Common myeloid progenitor, CD34-positive (primary cell): ENCODE data around the gene GJB2.

Experiments
- CTCF ChIA-PET: fragments of 350-600 bp; sonication (Branson Sonifier 250); formaldehyde crosslinking; loops from one replicate; lab custom pipeline; 2021; ENCODE audit warnings: antibody characterized with exemption; lab: Charles Lee
- POLR2A ChIA-PET: fragments of 350-600 bp; sonication (Branson Sonifier 250); formaldehyde crosslinking; loops from one replicate; lab custom pipeline; 2021; ENCODE audit warnings: antibody characterized with exemption; lab: Charles Lee
- DNase-seq, 3 donors: peaks; one replicate each; pipeline versions ENCODE4 v3.0.0 to v3.0.0-alpha.2; 2013
- H3K27ac ChIP-seq, 2 experiments: 1 replicate in 1 of 2; 2 replicates in 1 of 2; pipeline ENCODE4 v1.7.0; 2013; ENCODE audit warnings: inconsistent platforms in 2 of 2, low read length in 2 of 2, mild to moderate bottlenecking in 2 of 2, low read depth in 1 of 2, moderate library complexity in 1 of 2; ENCODE audit not compliant: severe bottlenecking in 2 of 2, insufficient read depth in 1 of 2, poor library complexity in 1 of 2
- H3K27me3 ChIP-seq, 5 experiments: replicated peaks in 2 of 5; 1 replicate in 3 of 5; 2 replicates in 2 of 5; pipeline versions ENCODE4 v1.6.1 to v1.7.0; 2013; ENCODE audit warnings: low read length in 4 of 5, mild to moderate bottlenecking in 2 of 5, moderate library complexity in 2 of 5, inconsistent platforms in 1 of 5; ENCODE audit not compliant: insufficient read depth in 5 of 5, control insufficient read depth in 4 of 5
- H3K36me3 ChIP-seq, 4 experiments: 1 replicate in 2 of 4; 2 replicates in 2 of 4; pipeline versions ENCODE4 v1.6.1 to v1.7.0; 2013; ENCODE audit warnings: low read length in 3 of 4, control low read depth in 1 of 4, mild to moderate bottlenecking in 1 of 4; ENCODE audit not compliant: control insufficient read depth in 4 of 4, insufficient read depth in 4 of 4
- H3K4me1 ChIP-seq, 4 experiments: 1 replicate in 3 of 4; 2 replicates in 1 of 4; pipeline versions ENCODE4 v1.6.1 to v1.7.1; 2013; ENCODE audit warnings: low read length in 3 of 4, mild to moderate bottlenecking in 3 of 4, control low read depth in 1 of 4, inconsistent platforms in 1 of 4, moderate library complexity in 1 of 4; ENCODE audit not compliant: control insufficient read depth in 4 of 4, insufficient read depth in 4 of 4; ENCODE audit errors: control extremely low read depth in 1 of 4
- H3K4me3 ChIP-seq, 7 experiments: 1 replicate in 4 of 7; 2 replicates in 3 of 7; pipeline versions ENCODE4 v1.5.1 to v1.7.0; 2013; ENCODE audit warnings: mild to moderate bottlenecking in 7 of 7, low read length in 6 of 7, moderate library complexity in 6 of 7, inconsistent platforms in 2 of 7, low read depth in 2 of 7, control low read depth in 1 of 7; ENCODE audit not compliant: insufficient read depth in 4 of 7, control insufficient read depth in 1 of 7; ENCODE audit errors: extremely low read depth in 1 of 7
- H3K9me3 ChIP-seq, 5 experiments: 1 replicate in 4 of 5; 2 replicates in 1 of 5; pipeline versions ENCODE4 v1.6.1 to v1.7.1; 2013; ENCODE audit warnings: low read length in 4 of 5, mild to moderate bottlenecking in 2 of 5, inconsistent platforms in 1 of 5, low read depth in 1 of 5, moderate library complexity in 1 of 5; ENCODE audit not compliant: control insufficient read depth in 4 of 5, insufficient read depth in 2 of 5; ENCODE audit errors: control extremely low read depth in 1 of 5
- WGBS: methylation state at CpG from one replicate; pipeline ENCODE4 v1.1.5; 2013; ENCODE audit not compliant: insufficient coverage; 5-methylcytosine and 5-hydroxymethylcytosine counted together

Gene GJB2

GRCh38 chr13:20193162-20193906 lies 596 bp upstream of the GJB2 start:
- Histone ChIP-seq H3K27ac (no peak overlapping the region), H3K4me3 (peak overlapping the region in 6 of 7 experiments; percentile 34 to 74 (median 60)), H3K4me1 (peaks cover 2 to 34% (median 26%) of the 10 kb centered on the region in 4 experiments), H3K36me3 (no peaks in the 10 kb centered on the region), H3K9me3 (peaks cover 0 to 3% (median 0%) of the 10 kb centered on the region in 5 experiments), H3K27me3 (peaks cover 20 to 81% (median 39%) of the 10 kb centered on the region in 5 experiments)
- WGBS: 0% methylated on average over 30 of the region's 53 CpGs
- DNase-seq: peak in 2 of 3 donors; percentile 30 to 51
- ChIA-PET CTCF (no interaction called here), POLR2A (no interaction called here)

GRCh38 chr13:20192158-20192835 lies 441 bp downstream of the GJB2 start:
- H3K36me3 ChIP-seq: no peaks in the 10 kb centered on the region
- ChIA-PET CTCF (interaction anchor here (0.7 to 2.6 kb wide), 3 partner anchors 10 to 17 kb away, joined by 3 to 10 read pairs (median 9); no protein-coding TSS in a partner anchor), POLR2A (no interaction called here)
- 1% methylated on average over 39 of the region's 73 CpGs for WGBS
- peak in 2 of 3 donors; percentile 18 to 26 for DNase-seq
- H3K4me1 ChIP-seq: peaks cover 2 to 34% (median 26%) of the 10 kb centered on the region in 4 experiments
- no peak overlapping the region for H3K27ac ChIP-seq
- H3K4me3 ChIP-seq: peak overlapping the region; percentile 33 to 74 (median 60)
- peaks cover 20 to 81% (median 39%) of the 10 kb centered on the region in 5 experiments for H3K27me3 ChIP-seq
- peaks cover 0 to 3% (median 0%) of the 10 kb centered on the region in 5 experiments for H3K9me3 ChIP-seq

GRCh38 chr13:20191311-20192157 lies 1.2 kb downstream of the GJB2 start:
- Histone ChIP-seq H3K9me3 (peaks cover 0 to 3% (median 0%) of the 10 kb centered on the region in 5 experiments), H3K36me3 (no peaks in the 10 kb centered on the region), H3K27me3 (peaks cover 16 to 74% (median 36%) of the 10 kb centered on the region in 5 experiments), H3K4me1 (peaks cover 2 to 34% (median 26%) of the 10 kb centered on the region in 4 experiments), H3K4me3 (peak overlapping the region in 4 of 7 experiments; percentile 47 to 74 (median 66)), H3K27ac (no peak overlapping the region)
- ChIA-PET CTCF (interaction anchor here (0.7 to 2.6 kb wide), 8 partner anchors 9 to 302 kb away, joined by 3 to 10 read pairs (median 3); no protein-coding TSS in a partner anchor), POLR2A (no interaction called here)
- peak in 2 of 3 donors; percentile 52 to 63 for DNase-seq
- 34% methylated on average over 23 of the region's 24 CpGs for WGBS

- Histone ChIP-seq H3K36me3 (no peaks in the 10 kb centered on the region), H3K4me1 (peaks cover 2 to 34% (median 26%) of the 10 kb centered on the region in 4 experiments), H3K9me3 (peaks cover 0 to 3% (median 0%) of the 10 kb centered on the region in 5 experiments), H3K27ac (no peak overlapping the region), H3K27me3 (peaks cover 9 to 65% (median 30%) of the 10 kb centered on the region in 5 experiments), H3K4me3 (no peak overlapping the region)
- 94% methylated on average over 16 of the region's 16 CpGs for WGBS
- CTCF ChIA-PET: interaction anchor here (0.8 to 2.6 kb wide), 7 partner anchors 8 to 303 kb away, joined by 3 to 10 read pairs (median 3); no protein-coding TSS in a partner anchor
- DNase-seq: no peak
- POLR2A ChIA-PET: no interaction called here
These were observed 2.0 kb downstream of the GJB2 start for GRCh38 chr13:20190481-20191310.

GRCh38 chr13:20190076-20190475 lies 2.7 kb downstream of the GJB2 start:
- peaks cover 2 to 34% (median 26%) of the 10 kb centered on the region in 4 experiments for H3K4me1 ChIP-seq
- no peaks in the 10 kb centered on the region for H3K36me3 ChIP-seq
- H3K27ac ChIP-seq: no peak overlapping the region
- POLR2A ChIA-PET: no interaction called here
- CTCF ChIA-PET: interaction anchor here (1.1 to 2.6 kb wide), 4 partner anchors 8 to 304 kb away, joined by 3 to 10 read pairs (median 4); no protein-coding TSS in a partner anchor
- DNase-seq: no peak
- H3K4me3 ChIP-seq: no peak overlapping the region
- H3K27me3 ChIP-seq: peaks cover 7 to 59% (median 28%) of the 10 kb centered on the region in 5 experiments
- 93% methylated on average over 5 of the region's 5 CpGs for WGBS
- peaks cover 0 to 3% (median 0%) of the 10 kb centered on the region in 5 experiments for H3K9me3 ChIP-seq
